HG03159 (cell line): Measurements from ENCODE around the gene SFXN5.
A peak's percentile ranks its signal among the peaks of the same experiment; 100 is the strongest.
"Not testable (repeated sequence)": the region's sequence is repeated elsewhere in the genome, so short reads cannot be mapped to it uniquely, and the experiment has no call there.

ENCODE experiments used
- ATAC-seq: cut with Tn5 transposase; IDR thresholded peaks from one replicate; pipeline ENCODE4 v1.9.1; 2021; ENCODE audit warnings: mild to moderate bottlenecking, moderate library complexity; ENCODE audit not compliant: unreplicated experiment

SFXN5 gene

DNA sequence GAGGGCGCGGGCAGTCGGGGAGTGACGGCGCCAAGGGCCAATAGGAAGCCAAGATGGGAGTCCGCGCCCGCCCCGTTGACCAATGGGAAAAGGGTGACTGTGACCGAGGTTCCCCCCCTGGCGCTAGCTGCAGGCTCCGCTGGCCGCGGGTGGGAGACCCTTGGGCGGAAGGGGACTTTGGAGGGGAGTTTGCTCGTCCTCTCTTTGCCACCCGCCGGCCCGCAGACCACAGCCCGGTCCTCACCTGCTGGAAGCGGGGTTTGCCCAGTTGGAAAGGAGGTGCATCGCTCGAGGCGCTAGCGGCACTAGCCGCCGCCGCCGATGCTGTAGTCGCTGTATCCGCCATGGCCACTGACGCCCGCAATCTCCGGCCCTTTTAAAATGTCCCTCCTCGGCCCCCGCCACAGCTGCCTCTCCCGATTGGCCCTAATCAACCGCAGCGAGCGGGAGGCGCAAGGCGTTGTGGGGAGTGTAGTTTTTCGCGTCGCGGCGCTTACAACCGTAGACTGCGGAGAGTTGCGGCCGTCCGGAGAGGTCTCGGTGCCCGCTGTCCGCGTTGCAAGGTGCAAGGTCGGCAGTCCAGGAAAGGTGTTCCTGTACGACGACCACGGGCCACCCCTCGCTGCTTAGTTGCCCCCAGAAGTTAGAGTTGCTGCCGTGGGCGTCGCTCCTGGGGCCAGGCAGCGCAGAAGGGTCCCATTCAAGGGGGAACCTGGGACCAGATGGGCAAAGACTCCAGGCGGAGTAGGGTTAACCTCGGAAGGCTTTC lies at the start of gene SFXN5:
Gene SFXN5, minus strand, starts transcription at position 353 of the 769 bp plus-strand sequence. Its CDS starts 7 bp downstream, at position 346.
- ATAC-seq, result peak; percentile 94

- not testable (repeated sequence) for ATAC-seq
Measured at GRCh38 chr2:73119611-73120239, 48.2 kb upstream of the SFXN5 start.

DNA sequence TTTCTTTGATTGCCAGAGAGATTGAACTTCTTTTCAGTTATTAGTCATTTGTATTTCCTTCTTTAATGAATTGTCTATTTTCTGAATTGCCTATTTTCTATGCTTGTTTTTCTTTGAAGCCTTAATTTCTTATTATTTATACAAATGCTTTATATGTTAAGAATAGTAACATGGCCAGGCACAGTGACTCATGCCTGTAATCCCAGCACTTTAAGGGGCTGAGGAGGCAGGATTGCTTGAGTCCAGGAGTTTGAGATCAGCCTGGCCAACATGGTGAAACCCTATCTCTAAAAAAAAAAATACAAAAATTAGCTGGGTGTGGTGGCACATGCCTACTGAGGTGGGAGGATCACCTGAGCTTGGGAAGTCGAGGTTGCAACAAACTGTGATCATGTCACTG lies 45.9 kb upstream of the SFXN5 start:
- no peak for ATAC-seq

- ATAC-seq, result no peak
Measured at GRCh38 chr2:73116182-73116960, 44.9 kb upstream of the SFXN5 start.

- ATAC-seq, result no peak
Measured at GRCh38 chr2:73114273-73114867, 42.9 kb upstream of the SFXN5 start.

GRCh38 chr2:73112913-73113854 lies 41.7 kb upstream of the SFXN5 start, which contains the start of gene RAB11FIP5:
RAB11FIP5 (minus strand) TSS chr2:73112948; CDS start chr2:73112777, 171 bp downstream.
- ATAC-seq, result peak; percentile 65

DNA sequence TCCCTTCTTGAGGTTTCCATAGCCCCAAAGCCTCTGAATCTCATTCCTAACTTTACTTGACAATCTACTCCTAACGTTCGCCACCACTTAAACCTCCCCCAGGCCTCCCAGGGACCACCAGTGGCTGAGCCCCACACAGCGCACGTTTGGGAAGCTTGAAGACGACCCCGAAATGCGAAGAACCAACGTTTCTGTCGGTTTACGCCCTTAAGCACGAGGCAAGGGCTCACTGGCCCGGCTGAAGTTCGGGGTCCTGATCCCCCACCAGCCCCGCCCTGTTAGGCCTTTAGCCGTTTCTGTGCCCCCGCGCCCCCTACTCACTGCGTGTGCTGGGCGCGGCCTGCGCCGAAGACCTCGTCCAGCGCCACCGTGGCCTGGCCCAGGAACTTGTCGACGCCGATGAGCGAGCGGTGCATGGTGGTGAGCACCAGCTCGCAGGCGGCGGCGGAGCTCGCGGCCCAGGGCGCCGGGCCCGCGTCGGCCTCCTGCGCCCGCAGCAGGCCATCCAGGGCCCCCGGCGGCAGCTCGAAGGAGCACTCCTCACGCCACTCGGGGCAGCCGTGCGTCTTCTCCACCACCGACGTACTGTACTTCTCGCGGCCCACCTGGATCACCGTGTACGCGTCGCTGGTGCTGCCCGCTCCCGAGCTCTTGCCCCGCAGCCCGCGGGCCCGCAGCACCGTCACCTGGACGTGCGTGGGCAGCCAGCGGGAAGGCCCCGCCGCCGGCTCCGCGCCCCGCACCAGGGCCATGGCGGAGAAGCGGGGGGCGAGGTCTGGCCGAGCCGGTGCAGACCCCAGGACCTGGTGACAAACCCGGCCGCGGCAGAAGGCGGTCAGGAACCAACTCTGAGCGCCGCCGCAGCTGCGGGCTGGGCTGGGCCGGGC lies 40.8 kb upstream of the SFXN5 start:
- peak; percentile 14 for ATAC-seq

DNA sequence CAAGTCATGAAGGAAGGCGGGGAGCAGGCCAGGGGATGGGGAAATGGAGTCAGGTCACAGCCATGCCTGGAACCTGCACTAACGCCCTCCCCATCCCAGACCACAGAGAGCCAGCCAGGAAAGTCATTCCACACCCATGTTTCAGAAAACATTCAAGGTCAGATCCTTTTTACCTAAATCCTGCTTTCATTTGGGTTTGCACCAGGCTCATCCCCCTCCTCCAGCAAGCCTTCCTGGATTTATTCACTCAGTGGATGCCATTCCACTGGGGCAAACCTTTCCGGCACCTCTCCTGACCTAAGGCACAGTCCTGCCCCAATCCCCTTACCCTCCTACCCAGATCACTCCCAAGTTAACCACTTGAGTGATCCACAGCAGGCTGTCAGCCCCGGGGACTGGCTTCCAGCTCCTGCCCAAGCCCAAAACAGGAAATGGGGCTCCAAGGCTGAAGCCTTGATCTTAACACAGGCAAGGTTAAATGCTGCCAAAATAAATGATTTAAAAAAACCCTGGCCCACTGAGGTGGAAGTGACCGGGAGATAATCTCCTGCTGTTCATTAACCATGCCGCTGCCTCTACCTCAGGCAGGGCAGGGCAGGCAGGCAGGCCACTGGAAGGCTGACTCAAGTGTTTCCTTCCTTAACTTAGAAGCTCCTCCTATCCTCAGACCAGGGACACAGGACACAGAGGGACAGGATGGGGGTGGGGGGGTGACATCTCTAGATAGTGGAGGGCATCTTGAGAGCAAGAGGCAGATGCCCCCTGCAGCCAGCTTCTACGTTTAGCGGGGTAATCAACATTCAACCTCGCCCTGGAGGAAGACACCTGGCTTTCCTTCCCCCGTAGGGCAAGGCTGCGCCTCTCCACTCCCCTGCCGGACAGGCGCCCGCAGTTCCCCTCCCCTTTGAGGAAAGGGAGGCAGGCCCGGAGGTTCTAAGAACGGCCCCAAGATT lies 39.8 kb upstream of the SFXN5 start:
- no peak for ATAC-seq

DNA sequence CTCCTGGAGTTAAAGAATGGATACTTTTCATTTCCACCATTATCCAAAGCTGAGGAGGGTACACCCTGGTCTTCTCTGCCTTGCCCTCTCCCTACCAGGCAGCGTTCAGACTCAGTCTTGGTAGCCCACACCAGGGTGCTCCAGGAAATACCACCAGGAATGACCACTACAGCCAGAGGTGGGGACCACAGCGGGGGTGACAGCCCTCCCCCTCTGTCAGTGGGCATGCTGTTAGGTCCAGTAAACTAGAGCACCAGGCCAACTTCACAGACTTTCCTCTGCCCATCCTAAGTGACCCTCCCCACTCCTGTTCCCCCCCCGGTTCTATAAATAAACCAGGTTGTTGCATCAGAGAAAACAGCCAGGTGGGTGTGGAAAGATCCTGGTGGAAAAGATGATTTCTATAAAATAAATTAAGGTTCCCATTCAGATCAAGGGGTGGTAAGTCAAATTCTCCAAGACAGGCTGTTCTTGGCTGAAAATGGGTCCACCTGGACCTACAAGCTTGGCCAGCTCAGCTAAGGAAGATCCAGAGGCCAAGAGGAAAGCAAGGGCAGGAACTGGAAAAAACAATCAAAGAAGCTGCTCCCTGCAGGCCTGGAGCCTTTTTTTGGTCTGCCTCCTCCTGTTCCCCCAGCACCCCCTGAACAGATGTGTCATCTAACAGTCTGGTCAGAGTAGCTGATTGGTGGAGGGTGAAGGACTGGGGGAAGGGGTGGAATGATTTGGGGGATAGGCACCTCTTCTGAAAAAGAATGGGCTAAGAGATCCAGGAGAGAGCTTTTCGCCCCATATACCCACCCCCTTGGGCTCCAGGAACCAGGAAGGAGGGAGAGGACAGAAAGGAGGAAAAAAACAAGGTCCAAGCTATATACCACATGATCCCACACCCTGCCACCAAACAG lies 38.9 kb upstream of the SFXN5 start:
- ATAC-seq, result no peak

DNA sequence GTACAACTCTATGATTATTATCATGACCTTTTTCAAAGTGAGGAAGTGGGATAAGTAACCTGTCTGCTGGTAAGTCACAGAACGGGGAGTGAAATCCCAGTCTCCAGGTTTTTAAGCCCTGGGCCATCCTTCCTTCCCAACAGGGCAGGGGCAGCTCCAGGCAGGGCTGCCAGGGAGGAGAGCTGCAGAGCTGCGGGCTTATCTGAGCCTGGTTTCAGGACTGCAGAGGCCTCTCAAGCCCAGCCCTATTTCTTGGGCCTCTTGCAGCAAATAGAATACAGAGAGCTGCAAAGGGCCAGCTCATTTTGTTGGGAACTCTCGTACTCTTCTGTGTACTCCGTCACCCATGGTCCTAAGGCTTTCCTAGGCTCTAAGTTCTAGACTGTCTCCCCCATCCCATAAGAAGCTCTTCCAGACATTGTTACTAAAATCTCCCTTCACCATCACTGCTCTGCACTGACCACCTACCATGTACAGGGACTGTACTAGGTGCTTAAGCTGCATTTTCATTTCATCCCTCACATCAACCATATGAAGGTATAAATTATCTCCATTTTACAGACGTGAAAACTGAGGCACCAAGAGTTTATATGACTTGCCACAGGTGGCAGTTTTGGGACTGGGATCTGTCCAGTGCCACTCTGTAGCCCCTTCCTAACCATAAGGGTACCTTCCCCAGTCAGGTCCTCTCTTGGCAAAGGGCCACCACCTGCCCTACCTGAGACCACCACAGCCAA lies 38.1 kb upstream of the SFXN5 start:
- no peak for ATAC-seq

- no peak for ATAC-seq
Measured at GRCh38 chr2:73107211-73107926, 35.9 kb upstream of the SFXN5 start.

DNA sequence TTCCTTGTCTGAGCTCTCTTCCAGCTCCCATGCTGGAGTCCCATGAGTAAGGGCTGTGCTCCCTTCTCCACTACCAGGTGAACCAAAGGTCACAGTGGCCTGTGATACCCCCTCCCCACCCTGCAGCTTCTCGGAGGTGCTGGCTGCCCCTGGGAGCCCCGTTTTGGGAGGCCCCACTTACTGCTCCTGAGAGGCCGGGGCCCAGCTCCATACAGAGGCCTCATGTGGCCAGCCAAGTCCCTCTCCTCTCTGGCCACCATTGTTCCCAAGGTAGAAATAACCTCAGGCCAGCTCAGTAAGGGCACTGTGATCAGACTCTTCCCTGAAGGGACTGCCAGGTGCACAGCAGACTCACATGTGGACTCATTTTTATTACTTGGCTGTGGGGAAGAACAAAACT lies 35.3 kb upstream of the SFXN5 start:
- no peak for ATAC-seq

DNA sequence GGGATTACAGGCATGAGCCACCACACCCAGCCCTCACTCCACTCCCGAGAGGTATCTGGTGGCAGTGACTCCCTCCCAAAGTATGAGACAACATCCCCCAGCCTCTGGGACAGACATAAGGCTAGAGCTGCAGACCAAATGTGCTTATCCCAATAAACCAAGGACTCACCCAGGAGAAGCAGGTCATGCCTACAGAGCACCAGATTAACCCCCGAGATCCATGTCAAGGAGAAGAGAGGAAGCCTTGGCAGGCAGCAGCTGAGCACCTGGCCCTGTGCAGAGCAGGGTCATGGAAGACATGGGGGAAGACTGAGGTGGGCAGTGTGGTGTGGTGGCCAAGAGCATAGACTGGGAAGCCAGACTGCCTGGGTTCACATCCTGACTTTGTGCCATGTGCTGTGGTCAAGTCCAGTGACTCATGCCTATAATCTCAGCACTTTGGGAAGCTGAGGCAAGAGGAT lies 34.0 kb upstream of the SFXN5 start:
- ATAC-seq, result no peak

- no peak for ATAC-seq
Measured at GRCh38 chr2:73104933-73105332, 33.4 kb upstream of the SFXN5 start.

GRCh38 chr2:73103018-73103542 lies 31.6 kb upstream of the SFXN5 start:
- ATAC-seq, result no peak
